GM23338 (cell line): ENCODE results near the gene QSOX1. TPM values are rescaled to one million over a fixed set of nuclear protein-coding genes. Genes with fewer than 3 reads are reported as not detected.

Experiments
- ATAC-seq: fragments of 200-7000 bp; cut with Tn5 transposase; 3 replicates; pipeline ENCODE4 v1.9.1; 2020
- DNase-seq: peaks from one replicate; pipeline ENCODE4 v3.0.0-alpha.2; 2015; ENCODE audit warnings: low spot score
- H2AFZ ChIP-seq: fragments of 200-600 bp; sonication (generic); 2 replicates; pipeline ENCODE4 v1.8.0; 2016; ENCODE audit warnings: antibody characterized with exemption, mild to moderate bottlenecking, moderate library complexity
- H3F3A ChIP-seq: fragments of 200-600 bp; sonication (generic); replicated peaks from 2 replicates; pipeline ENCODE4 v1.8.0; 2017; ENCODE audit warnings: antibody characterized with exemption, mixed run types, low read depth
- H3K27ac ChIP-seq: fragments of 200-600 bp; sonication (generic); 2 replicates; pipeline ENCODE4 v1.6.1; 2016; ENCODE audit warnings: low read depth
- H3K27me3 ChIP-seq: fragments of 200-600 bp; sonication (generic); 2 replicates; pipeline ENCODE4 v1.8.0; 2016; ENCODE audit warnings: mild to moderate bottlenecking, mixed run types, moderate library complexity; ENCODE audit not compliant: insufficient read depth
- H3K36me3 ChIP-seq: fragments of 200-600 bp; sonication (generic); 2 replicates; pipeline ENCODE4 v1.8.0; 2016; ENCODE audit warnings: mild to moderate bottlenecking; ENCODE audit not compliant: insufficient read depth
- H3K4me1 ChIP-seq: fragments of 200-600 bp; sonication (generic); 2 replicates; pipeline ENCODE4 v1.8.0; 2016; ENCODE audit warnings: mild to moderate bottlenecking, moderate library complexity; ENCODE audit not compliant: insufficient read depth
- H3K4me2 ChIP-seq: fragments of 200-600 bp; sonication (generic); 2 replicates; pipeline ENCODE4 v1.7.1; 2017; ENCODE audit warnings: mixed run types
- H3K4me3 ChIP-seq: fragments of 200-600 bp; sonication (generic); 2 replicates; pipeline ENCODE4 v1.6.1; 2016; ENCODE audit warnings: mixed run types
- H3K79me2 ChIP-seq: fragments of 200-600 bp; sonication (generic); replicated peaks from 2 replicates; pipeline ENCODE4 v1.8.0; 2017; ENCODE audit warnings: mild to moderate bottlenecking; ENCODE audit not compliant: insufficient read depth
- H3K9me2 ChIP-seq: fragments of 200-600 bp; sonication (generic); 2 replicates; pipeline ENCODE4 v1.8.0; 2017; ENCODE audit not compliant: insufficient read depth
- H4K20me1 ChIP-seq: fragments of 200-600 bp; sonication (generic); replicated peaks from 2 replicates; pipeline ENCODE4 v1.8.0; 2017; ENCODE audit warnings: mild to moderate bottlenecking; ENCODE audit not compliant: insufficient read depth
- H3K27ac Mint-ChIP-seq: 2 replicates; pipeline ENCODE4 v1.8.0; 2020; ENCODE audit warnings: inconsistent platforms, mild to moderate bottlenecking, moderate library complexity, mixed read lengths
- H3K27me3 Mint-ChIP-seq: 3 replicates; pipeline ENCODE4 v1.8.0; 2022; ENCODE audit warnings: low read depth, mild to moderate bottlenecking, moderate library complexity, mixed read lengths, inconsistent platforms; ENCODE audit not compliant: insufficient read depth, poor library complexity
- H3K36me3 Mint-ChIP-seq: 3 replicates; pipeline ENCODE4 v1.8.0; 2021; ENCODE audit warnings: low read depth, mild to moderate bottlenecking, inconsistent platforms, moderate library complexity, mixed read lengths
- H3K4me1 Mint-ChIP-seq: 3 replicates; pipeline ENCODE4 v1.8.0; 2020; ENCODE audit warnings: mild to moderate bottlenecking, inconsistent platforms, mixed read lengths
- H3K4me3 Mint-ChIP-seq: 3 replicates; pipeline ENCODE4 v1.8.0; 2021; ENCODE audit warnings: moderate library complexity, mild to moderate bottlenecking, inconsistent platforms, mixed read lengths
- H3K9me3 Mint-ChIP-seq: 3 replicates; pipeline ENCODE4 v1.8.0; 2020; ENCODE audit warnings: moderate library complexity, mild to moderate bottlenecking, inconsistent platforms, mixed read lengths
- CTCF ChIP-seq, 2 experiments: fragments of 200-600 bp in 1 of 2; sonication (generic) in 1 of 2; conservative IDR thresholded peaks; 2 replicates each; pipeline versions ENCODE4 v1.5.1 to v1.6.1; 2016 to 2017; ENCODE audit warnings: antibody characterized with exemption in 2 of 2, low read depth in 2 of 2, mild to moderate bottlenecking in 2 of 2, moderate library complexity in 1 of 2
- ZNF331 ChIP-seq: fragments of 250-450 bp; sonication (Bioruptor Pico); IDR thresholded peaks from 2 replicates; pipeline ENCODE4 v1.5.0; 2020; ENCODE audit warnings: low read depth, mild to moderate bottlenecking, moderate library complexity
- ZNF462 ChIP-seq: fragments of 250-450 bp; sonication (Bioruptor Pico); IDR thresholded peaks from 2 replicates; pipeline ENCODE4 v1.5.0; 2020; ENCODE audit warnings: mild to moderate bottlenecking, moderate library complexity
- polyA plus RNA-seq: library from polyadenylated mRNA; unstranded; fragments of >200 nt; fragmentation: Nextera tagmentation; extraction: Ambion mirVana; gene quantifications from 2 replicates; pipeline ENCODE4 v1.2.1, GENCODE V29; 2016
- total RNA-seq: library from RNA; depleted of rRNA; stranded (reverse); fragments of >200 nt; shearing (Covaris generic); gene quantifications from 2 replicates; pipeline ENCODE4 v1.2.3, GENCODE V29; 2014

QSOX1 gene
- total and polyA plus RNA-seq, 2 experiments from 2014 or later: 47.8 to 119 TPM

GRCh38 chr1:180168786-180169639 is 14.3 kb downstream of the QSOX1 start:
- Histone ChIP-seq H3K4me1 (peaks cover 21% of the 10 kb centered on the region), H3K9me2 (no peaks in the 10 kb centered on the region), H3K79me2 (peaks cover 8% of the 10 kb centered on the region; the same call in 1 of the 2 replicates), H4K20me1 (peaks cover 6% of the 10 kb centered on the region; the same call in 1 of the 2 replicates), H3K4me3 (no peak overlapping the region), H3K27me3 (no peaks in the 10 kb centered on the region), H3K27ac (no peak overlapping the region), H3K36me3 (no peaks in the 10 kb centered on the region), H3F3A (0 out of 2 replicates have a peak, but pooled peaks cover 2% of the 10 kb centered on the region), H2AFZ (no peak overlapping the region), H3K4me2 (no peak overlapping the region)
- peak; percentile 86 for ATAC-seq
- no peak overlapping the region for H3K4me3 Mint-ChIP-seq
- H3K9me3 Mint-ChIP-seq: no peaks in the 10 kb centered on the region
- peaks cover 39% of the 10 kb centered on the region for H3K4me1 Mint-ChIP-seq
- H3K27ac Mint-ChIP-seq: peak overlapping the region; percentile 88
- H3K27me3 Mint-ChIP-seq: no peaks in the 10 kb centered on the region
- TF ChIP-seq ZNF331 (CRISPR knock-in tag) (no peak), ZNF462 (CRISPR knock-in tag) (no peak), CTCF (conservative IDR thresholded peaks at IDR 0.05; ENCODE audit: low read depth in 2 of 2) (peak; percentile 70 to 85)
- peak; percentile 88 for DNase-seq
- H3K36me3 Mint-ChIP-seq: peaks cover 7% of the 10 kb centered on the region; the same call in 1 of the 3 replicates
